HL-60 (cell line): ENCODE data around the gene TTC22.
A peak's percentile ranks its signal among the peaks of the same experiment; 100 is the strongest.

Experiments
- CTCF ChIP-seq: IDR thresholded peaks from one replicate; pipeline ENCODE4 v1.5.1; 2011; ENCODE audit warnings: low read length, control low read depth, inconsistent platforms; ENCODE audit not compliant: insufficient read depth
- SPI1 ChIP-seq: IDR thresholded peaks from 2 replicates; pipeline ENCODE4 v1.6.1; 2012; ENCODE audit warnings: low read depth, mild to moderate bottlenecking, borderline replicate concordance

- no peak for TF ChIP-seq CTCF
- TF ChIP-seq SPI1: peak; percentile 53; the same call in 1 of the 2 replicates
Observed at GRCh38 chr1:54764133-54764921, 36.8 kb downstream of the TTC22 start, which contains the start of gene PARS2.
